ENCODE measurements around the gene SFMBT1.
A peak's percentile ranks its signal among the peaks of the same experiment; 100 is the strongest.
"Not testable (repeated sequence)": the region's sequence is repeated elsewhere in the genome, so short reads cannot be mapped to it uniquely, and the experiment has no call there.

SFMBT1 gene

GRCh38 chr3:53035825-53036619, 9.9 kb downstream of the SFMBT1 start:
- peak in 1 of 2 donors; percentile 47 for DNase-seq

DNA sequence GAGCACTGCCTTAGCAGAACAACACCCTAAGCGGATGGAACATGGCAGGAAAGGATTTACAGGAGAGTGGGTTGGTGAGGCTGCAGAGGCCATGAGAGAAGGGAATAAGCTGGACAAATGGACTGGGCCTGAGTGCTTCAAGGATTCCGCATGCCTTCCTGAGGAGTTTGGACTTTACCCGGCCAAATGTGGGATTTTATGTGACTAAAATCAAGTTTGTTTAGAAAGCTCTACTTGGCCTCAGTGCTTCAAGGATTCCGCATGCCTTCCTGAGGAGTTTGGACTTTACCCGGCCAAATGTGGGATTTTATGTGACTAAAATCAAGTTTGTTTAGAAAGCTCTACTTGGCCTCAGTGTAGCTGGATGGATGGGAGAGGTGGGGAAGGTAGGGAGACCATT, 10.9 kb downstream of the SFMBT1 start:
- not testable (repeated sequence) for DNase-seq

GRCh38 chr3:53034411-53034810, 11.5 kb downstream of the SFMBT1 start:
- DNase-seq = not testable (repeated sequence)

GRCh38 chr3:53032609-53033008, 13.3 kb downstream of the SFMBT1 start:
- no peak for DNase-seq

GRCh38 chr3:53030619-53031449, 15.0 kb downstream of the SFMBT1 start:
- DNase-seq = peak; percentile 9 to 49

DNA sequence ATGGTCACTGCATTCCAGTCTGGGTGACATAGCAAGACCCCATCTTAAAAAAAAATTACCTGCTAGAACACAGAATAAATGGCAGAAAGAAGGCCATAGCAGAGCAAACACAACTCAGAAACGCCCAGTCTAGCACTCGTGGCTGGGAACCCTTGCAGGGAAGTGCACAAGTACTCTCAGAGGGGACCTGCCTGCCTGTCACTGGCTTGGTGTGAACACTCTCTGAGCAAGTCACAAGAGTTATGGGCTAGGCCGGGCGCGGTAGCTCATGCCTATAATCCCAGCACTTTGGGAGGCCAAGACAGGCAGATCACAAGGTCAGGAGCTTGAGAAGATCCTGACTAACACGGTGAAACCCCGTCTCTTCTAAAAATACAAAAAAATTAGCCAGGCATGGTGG, 17.2 kb downstream of the SFMBT1 start:
- DNase-seq = no peak

- no peak for DNase-seq
Observed at GRCh38 chr3:53027254-53027844, 18.5 kb downstream of the SFMBT1 start.

DNA sequence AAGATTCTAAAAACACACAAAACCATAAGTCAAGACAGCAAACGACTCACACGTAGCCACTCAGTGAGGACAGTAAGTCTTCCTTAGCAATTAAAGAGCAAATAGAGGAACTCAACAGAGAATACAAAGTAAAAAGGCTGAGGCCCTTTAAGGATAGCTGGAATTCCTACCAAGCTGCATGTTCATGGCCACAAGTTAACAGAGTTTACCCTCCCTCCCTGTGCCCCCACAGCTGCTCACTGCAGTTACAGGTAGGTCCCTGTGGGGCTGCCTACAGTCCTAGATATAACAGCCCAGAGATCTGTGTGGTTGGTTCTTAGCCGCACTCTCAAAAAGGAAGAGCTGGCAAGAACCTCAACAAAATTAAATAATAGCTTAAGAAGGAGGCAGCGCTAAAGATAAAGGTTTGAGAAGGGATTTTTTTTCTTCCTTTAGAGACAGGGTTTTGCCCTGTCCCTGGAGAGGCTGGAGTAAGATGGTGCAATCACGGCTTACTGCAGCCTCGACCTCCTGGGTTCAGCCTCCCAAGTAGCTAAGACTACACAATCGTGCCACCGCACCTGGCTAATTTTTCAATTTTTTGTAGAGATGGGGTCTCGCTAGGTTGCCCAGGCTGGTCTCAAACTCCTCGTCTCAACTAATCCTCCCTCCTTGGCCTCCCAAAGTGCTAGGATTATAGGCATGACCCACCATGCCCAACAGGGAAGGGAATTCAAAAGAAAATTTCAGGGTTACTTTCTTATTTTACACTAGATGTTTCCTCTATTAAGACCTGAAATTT, 19.3 kb downstream of the SFMBT1 start:
- no peak for DNase-seq

DNA sequence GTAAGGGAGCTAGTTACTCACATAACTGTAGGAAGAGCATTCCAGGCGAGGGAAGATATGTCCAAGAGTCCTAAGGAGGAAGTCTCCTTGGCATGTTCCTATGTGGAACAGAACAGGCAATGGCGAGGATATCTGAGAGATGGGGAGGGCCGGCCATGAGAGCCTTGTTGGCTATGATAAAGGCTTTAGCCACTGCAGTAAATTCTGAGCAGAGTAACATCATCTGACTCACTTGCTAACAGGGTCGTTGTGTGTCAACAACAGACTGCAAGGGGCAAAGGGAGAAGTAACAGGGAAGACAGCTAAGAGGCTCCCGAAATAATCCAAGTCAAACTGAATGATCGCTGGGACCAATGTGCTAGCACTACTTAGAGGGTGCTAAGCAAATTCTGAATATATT, 21.6 kb downstream of the SFMBT1 start:
- no peak for DNase-seq

DNA sequence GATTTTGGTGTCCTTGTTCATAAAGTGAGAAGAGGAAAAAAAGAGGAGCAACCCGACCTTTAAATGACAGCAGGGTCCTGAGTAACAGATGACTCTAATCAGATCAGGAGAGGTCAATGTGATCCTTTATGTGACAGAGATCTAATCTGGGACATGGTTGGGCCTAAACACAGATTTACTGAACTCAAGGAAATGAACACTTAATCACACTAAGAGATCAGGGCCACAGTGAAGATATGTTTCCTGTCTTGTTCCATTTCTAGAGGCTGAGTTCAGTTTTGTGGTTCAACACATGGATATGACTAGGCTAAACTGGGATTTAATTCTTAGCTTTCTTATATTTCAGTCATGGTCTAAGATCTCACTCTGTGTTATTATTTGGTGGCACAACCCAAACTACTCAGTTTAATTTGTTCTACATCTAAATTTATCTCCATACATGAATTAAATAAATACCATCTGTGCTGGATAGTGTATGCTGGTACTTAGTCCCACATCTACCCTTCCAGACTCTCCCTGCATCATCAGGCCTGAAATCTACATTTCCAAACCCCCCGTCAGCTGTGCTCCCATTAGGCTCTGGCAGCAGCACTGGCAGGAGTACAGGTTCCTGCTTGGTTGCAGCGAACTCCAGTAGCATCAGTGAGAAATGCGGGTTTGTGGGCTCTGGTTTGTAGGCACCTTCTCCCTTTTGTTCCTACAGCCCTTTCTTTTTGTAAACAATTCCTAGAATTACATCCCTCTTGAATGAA, 22.6 kb downstream of the SFMBT1 start:
- DNase-seq = no peak

- no peak for DNase-seq
Observed at GRCh38 chr3:53022647-53023046, 23.2 kb downstream of the SFMBT1 start.

DNA sequence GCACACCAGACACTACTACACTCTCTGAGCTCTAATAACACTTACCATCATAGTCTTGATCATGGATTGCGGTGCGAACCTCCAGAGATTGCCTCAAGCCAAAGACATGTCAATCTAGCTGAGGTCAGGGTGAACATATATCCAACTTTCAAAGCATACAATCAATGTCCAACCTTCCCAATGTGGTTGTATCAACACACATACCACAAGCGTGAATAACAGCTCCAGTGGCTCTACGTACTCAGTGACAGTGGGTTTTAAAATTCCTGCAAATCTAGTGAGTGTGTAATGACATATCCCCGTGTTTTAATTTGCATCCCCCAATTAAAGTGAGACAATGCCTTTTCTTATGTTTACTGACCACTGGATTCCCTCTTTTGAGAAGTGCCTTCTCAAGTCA, 29.6 kb downstream of the SFMBT1 start:
- DNase-seq = no peak

DNA sequence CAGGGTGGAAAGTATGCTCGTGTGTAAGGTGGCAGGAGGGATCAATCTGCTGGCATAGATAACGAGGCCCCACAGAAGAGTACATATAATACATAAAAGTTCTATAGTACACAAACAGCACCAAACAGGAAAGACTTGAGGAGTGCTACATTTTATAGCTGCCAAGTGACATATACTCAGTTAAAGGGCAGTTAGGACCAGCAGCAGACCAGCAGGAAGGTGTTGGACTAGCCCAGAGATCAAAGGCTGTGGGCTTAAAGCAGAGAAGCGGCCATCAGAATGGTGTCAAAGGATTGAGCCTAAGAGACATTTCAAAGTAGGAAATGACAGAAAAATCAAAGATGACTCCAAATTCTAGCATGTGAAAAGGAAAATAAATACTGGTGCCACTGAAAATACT, 34.5 kb downstream of the SFMBT1 start:
- no peak for DNase-seq

- DNase-seq = no peak
Observed at GRCh38 chr3:53009826-53010539, 35.9 kb downstream of the SFMBT1 start.

DNA sequence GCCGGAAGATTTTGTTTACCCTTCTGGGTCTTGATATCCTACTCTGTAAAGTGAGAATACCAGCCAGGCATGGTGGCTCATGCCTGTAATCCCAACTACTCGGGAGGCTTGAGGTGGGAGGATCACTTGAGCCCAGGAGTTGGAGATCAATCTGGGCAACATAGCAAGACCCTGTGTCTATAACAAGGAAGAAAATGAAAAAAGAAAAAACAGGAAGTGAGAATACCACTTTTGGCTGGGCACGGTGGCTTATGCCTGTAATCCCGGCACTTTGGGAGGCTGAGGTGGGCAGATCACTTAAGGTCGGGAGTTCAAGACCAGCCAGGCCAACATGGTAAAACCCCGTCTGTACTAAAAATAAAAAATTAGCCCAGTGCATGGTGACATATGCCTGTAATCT, 36.9 kb downstream of the SFMBT1 start:
- DNase-seq = no peak

DNA sequence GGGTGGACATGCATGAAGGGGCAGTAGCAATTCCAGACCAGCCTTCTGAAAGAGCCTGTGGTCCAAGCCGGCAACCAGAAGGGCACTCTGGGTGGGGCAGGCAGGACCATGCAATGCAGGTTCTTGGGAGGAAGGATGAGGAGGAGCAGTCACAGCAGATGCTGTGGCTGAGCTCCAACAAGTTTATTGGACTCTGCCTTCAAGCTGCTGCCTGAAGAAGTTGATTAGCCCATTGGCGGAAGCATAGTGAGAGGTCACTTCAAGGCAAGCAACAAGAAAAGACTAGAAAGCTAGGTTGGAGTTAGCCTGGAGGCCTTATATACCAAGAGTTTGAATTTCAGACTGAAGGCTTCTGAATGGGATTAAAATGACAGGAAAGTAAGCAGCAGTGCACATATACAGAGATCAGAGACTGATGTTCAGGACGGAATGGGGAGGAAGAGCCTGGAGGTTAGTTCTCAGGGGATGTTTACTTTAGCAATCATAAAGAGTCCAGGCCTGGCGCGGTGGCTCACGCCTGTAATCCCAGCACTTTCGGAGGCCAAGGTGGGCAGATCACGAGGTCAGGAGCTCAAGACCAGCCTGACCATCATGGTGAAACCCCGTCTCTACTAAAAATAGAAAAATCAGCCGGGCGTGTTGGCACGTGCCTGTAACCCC, 39.9 kb downstream of the SFMBT1 start:
- no peak for DNase-seq

DNA sequence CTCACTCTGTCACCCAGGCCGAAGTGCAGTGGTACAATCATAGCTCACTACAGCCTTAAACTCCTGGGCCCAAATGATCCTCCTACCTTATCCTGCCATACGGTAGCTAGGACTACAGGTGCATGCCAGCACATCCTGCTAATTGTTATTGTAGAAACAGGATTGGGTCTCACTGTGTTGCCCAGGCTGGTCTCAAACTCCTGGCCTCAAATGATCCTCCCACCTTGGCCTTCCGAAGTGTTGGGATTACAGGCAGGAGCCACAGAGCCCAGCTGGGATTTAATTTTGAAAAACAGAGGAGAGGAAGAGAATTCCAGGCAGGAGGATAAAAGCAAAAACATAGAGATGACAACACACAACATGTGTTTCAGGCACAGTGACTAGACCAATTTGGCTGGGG, 40.5 kb downstream of the SFMBT1 start:
- no peak for DNase-seq

GRCh38 chr3:53003320-53003719, 42.6 kb downstream of the SFMBT1 start:
- no peak for DNase-seq

GRCh38 chr3:52998771-52999513, 46.9 kb downstream of the SFMBT1 start:
- no peak for DNase-seq

DNA sequence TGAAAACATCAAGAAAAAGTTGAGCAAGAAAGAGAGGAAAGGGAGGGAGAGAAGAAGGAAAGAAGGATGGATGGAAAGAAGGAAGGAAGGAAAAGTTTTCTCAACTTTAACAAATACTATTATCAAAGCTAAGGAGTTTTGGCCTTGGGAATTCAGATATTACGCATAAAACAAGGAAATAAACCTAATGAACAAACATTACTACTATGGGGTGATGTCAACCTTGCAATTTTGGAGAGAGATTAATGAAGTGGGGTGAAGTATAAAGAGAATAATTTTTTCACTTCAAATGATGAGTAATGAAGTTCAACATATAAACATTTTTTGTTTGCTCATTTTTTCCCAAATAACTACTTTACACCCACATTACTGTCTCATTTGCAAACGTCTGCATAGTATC, 55.2 kb downstream of the SFMBT1 start:
- no peak for DNase-seq
